GM18951 (cell line): ENCODE results near the gene RIC8B.

Experiments
- POLR2A ChIP-seq: IDR thresholded peaks from 4 replicates; pipeline ENCODE4 v1.6.1; 2011; ENCODE audit warnings: mild to moderate bottlenecking; ENCODE audit not compliant: insufficient read length, insufficient read depth; ENCODE audit errors: extremely low read depth
- in situ Hi-C: fragments of 300-500 bp; cut with MboI; formaldehyde crosslinking; loops from one replicate; pipeline ENCODE4 v1.12.0; 2022; ENCODE audit warnings: low sequenced_read_pairs, mixed read lengths, inconsistent platforms; ENCODE audit not compliant: unreplicated experiment

Gene RIC8B

DNA sequence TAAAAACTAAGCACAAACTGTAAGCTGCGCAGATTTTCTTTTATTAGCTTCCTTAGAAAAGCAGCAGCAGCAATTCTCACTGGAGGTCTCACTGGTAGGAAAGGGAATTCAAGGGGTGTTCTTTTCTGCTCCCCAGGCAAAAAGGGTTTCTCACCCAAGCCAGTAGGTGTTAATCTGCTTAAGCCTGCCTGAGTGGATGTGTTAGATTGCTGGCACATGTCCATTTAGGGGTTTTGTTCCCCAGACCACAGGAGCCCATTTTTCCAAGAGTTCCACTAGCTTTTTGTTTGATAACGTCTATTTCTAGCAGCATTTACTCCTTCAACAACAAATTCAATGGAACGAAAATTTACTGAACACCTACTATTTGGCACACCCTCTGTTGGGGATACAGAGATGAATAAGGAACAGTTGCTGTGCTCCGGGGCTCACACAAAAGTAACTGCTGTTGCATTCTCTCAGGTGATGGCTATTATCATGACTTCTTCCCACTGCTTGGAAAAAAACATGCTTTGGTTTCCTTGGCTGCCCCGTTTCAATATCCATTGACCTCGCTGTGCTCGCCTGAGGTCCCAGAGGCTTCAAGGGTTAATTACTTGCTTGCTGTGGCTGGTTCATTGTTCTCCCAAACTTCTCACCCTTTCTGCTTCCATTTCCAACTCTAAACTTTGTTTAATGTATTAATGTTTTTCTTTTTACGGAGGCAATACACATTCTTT, 31.1 kb upstream of the RIC8B start:
- in situ Hi-C loops, result no loop called here

DNA sequence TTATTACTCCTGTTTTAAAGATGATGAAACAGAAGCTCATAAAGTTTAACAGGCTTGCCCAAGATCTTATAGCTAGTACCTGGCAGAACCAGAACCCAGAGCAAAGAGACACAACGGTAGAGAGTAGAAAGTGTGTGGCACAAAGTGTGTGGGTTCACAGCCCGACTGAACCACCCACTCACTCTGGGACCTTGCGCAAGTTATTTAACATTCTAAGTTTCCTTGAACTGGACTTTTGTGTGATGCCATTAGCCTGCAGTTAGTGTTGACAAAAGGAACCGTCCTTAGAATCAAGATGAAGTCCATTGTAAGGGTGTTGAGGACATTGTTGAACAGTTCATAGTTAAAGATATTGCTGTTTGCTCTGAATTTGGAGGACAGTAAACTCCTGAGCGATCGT, 29.9 kb upstream of the RIC8B start:
- no peak for TF ChIP-seq POLR2A
- in situ Hi-C loops, result no loop called here

More for the DNA sequence above, 31.1 kb upstream of the RIC8B start:
- no peak for TF ChIP-seq POLR2A

DNA sequence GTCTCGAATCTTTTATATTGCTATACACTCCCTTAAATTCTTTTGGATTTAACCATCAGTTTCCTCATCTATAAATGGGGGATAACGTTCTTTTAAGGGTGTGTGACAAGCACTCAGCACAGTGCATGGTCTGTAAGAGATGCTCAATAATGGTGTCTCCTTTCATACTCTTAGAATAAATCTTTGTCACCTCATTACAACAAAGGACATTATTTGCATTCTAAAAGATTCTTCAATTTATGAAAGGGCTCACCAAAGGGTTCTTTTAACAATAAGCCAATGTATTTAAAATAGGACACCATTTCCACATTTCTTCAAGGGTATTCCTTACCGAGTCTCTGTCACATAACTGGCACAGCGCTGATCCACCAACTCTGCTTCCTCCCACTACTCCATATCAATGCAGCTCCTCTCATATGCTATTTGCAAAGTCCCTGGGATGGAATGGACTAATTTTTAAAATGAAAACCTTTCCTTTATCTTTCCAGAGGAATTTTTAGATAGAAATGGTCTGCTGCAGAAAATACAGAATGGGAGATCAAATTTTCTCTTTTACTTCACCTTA, 29.2 kb upstream of the RIC8B start:
- in situ Hi-C loops, result no loop called here
- TF ChIP-seq POLR2A, result no peak

DNA sequence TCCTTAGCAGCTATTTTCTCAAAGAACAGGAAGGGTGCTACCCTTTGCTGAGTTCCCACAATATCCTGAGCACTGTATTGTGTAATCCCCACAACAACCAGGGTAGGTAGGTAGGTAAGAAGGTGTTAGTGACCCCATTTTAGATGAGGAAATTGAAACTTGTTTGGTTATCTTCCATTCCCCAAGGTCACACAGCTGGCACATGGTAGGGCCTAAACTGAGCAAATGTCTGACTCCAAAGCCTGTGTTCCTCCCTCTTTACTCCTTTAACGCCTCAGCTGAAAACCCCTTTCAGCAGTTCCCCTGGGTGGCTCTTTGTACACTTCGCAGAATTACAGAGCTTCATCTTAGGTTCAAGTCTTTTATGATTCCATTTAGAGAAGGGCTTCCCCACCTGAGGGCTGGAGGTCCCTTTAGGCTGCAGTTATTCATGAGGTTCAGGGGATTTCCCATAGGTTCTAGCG, 26.5 kb upstream of the RIC8B start:
- in situ Hi-C loops, result no loop called here
- no peak for TF ChIP-seq POLR2A

DNA sequence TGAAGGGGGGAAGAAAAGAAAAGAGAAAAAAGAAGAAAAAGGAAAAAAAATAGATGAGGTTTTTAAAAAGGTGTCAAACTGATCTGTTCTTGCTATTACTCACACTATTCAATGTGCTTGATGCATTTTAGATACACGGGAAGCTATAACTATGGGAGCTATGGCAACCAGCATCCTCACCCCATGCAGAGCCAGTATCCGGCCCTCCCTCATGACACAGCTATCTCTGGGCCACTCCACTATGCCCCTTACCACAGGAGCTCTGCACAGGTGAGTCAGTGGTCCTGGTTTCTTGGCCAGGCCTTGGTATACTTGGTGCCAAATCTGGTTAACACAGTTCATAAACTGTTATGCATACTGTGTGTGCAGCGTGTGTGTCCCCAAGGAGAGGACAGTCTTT, 24.0 kb upstream of the RIC8B start:
- TF ChIP-seq POLR2A, result no peak
- in situ Hi-C loops, result no loop called here

DNA sequence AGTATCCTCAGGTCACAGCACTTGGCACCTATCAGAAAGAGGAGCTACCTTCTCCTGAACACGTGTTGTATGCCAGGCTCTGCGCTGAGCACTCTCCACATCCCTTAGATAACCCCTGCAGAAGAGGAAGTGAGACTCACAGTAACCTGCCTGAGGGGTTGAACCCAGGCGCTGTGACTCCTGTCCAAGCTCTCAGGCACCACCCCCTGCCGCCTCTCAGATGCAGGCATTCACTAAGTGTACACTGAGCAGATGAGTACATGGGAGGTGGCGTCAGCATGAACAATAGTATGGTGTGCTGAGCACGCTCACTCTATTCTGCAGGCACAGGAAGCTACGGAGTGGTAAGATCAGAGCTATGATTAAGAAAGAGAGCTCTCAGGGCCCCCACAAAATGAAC, 21.0 kb upstream of the RIC8B start:
- in situ Hi-C loops, result no loop called here
- no peak for TF ChIP-seq POLR2A

DNA sequence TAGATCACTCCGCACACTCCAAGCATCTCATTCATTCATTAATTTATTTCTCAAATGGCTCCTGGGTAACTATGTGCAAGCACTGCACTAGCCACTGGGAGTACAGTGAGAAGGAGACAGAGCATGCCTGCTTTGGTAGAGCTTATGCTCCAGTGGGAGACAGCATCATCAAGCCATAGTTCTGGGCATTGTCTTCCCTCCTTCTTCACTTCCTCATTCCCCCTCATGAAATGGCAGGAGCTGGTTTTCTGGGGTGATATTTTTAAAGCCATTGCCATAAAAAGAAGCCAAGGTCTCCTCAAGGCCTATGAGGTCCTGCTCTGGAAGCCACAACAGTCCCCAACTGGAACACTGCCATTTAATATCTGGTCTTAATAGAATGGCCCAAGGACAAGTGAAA, 20.2 kb upstream of the RIC8B start:
- TF ChIP-seq POLR2A, result no peak
- in situ Hi-C loops, result no loop called here

DNA sequence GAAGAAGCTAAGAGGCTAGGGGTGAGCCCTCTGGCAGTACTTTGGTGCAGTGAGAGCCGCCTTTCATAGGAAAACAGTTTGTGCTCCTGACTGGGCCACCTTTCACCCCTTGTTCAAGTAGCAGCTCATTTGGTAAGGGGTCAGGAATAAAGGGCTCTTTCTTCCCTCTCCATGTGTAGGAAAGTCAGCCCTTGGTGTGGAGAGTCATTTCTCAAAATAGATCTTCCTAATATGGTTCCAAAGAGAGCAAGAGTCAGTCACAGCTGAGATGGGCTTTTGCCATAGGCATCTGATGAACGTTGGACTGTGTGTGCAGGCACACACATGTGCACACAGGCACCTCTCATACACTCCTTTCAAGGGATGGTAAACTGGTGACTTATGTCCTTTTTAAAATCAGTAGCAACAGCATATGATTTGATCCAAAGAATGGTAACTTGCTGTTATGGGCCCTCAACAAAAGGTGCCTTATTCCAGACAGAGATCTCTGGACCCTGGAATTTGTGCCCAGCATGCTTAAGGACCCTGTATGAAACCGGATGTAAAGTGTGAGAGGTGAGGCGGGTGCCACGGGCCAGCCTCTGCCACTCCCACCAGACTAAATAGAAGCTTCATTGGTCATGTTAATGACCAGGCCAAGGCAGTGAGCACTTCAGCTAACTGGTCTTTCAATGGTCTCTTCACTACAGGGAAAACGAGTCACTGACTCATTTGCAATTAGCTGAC, 16.7 kb upstream of the RIC8B start:
- in situ Hi-C loops, result no loop called here
- no peak for TF ChIP-seq POLR2A

DNA sequence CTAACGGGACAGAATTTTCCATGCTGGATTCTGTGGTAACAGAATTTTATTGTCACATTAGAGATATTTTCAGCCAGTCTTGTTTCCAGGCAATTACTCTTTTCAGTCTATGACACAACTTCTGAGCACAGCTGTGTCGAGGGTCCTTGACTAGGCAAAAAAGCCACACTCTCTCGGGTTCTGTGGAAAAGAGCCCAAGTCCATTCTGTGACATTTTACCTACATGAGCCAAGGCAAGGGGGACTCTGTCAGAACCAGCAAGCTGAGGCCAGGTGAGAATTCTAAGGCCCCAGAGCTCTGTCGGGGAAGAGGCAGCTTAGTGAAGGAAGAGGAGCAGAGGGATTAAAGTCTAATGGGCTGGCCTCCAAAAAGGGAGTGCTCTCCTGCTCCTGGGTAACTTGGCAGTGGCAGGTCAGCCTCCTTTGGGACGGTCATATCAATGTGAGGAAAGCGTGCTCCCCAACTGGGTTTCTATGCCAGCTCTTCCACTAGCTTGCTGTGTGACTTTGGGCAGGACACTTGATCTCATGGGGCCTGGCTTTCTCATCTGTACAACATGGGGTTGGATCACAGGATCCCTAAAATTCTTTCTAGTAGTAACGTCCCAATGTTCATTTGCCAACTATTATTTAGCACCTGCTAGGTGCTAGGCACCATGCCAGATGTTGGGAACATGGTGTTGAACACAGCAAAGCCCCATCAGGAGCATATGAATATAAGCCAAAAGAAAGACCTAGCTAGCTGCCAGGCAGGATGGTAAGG, 16.0 kb upstream of the RIC8B start:
- in situ Hi-C loops, result no loop called here
- no peak for TF ChIP-seq POLR2A

DNA sequence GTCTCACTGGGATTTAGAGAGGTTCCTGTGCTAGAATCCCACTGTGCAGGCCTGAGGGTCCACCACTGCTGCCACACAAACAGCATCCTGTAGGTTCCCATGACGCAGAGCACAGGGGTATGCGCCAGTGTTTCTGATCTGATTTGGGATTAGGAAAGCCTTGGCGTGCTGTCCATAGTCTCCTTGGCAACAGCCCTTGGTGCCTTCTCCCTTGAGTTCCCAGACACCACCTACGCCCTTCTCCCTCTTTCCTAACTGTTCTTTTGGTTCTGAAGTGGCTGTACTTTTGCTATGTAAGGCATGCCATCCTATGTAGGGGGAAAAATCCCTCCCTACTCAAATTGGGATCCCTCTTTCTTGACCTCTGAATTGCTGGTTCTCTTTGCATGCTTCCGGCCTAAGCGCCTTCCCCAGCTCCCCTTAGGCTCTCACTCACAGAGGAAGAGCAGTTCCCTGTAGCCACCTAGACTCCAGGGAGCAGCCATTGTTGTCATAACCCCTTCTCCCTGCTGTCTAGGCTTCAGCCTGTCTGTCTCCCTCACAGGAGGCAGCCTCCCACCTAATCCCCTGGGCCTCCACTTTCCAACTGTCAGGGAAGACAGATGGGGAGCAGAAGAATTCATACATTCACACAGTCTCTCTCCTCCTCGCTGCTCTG, 14.8 kb upstream of the RIC8B start:
- in situ Hi-C loops, result no loop called here
- TF ChIP-seq POLR2A, result no peak

DNA sequence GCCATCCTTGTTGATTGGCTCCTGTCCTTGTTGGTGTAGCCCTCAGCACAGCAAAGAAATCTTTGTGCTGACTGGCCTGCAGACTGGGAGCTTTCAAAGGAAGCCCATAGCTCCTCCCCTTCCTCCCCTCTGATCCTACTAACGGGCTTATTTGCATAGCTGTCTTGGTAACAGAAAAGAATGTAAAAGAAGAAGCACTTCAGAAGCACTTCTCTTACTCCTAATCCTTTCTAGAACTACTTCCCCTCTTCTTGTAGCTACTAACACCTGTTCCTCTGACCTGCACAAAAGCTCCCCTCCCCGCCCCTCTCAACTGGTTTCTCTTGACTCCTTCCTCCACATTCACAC, 14.3 kb upstream of the RIC8B start:
- peak; percentile 72 for TF ChIP-seq POLR2A
- in situ Hi-C loops, result no loop called here

DNA sequence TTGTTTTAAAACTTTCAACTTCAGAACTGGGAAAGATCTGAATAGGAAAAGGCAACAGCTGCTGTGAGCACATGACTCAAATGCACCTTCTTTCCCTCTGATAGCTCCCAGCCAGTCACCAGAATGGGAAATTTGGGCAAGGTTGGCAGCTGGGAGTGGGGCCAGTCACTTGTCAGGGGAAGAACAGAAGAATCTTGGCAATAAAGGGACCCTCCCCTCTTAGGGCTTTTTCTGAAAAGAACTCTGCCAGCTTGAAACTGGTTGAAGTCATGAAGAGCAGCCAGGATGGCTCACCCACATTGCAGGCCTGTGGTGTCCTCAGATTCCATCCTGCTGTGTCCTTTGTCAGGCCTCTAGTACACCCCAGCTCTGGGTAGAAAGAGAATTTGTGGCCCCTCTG, 10.3 kb upstream of the RIC8B start:
- TF ChIP-seq POLR2A, result no peak
- in situ Hi-C loops, result no loop called here

DNA sequence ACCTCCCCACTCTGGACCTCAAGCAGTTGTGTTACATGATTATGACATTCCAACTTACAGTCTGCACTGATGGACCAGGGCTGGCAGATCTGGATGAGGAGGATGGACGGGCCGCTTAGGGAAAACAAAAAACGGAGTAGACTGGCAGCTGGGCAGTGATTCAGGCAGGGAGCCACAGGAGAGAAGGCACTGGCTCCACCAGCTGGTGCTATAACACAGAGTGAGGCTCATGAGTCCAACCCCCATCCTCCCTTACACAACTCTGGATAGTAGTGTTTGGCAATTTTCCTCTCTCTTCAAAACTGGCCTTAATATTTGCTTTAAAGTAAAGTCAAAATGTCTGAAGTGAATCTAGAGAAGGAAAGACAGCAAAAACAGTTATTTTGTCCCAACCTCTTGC, 9.7 kb upstream of the RIC8B start:
- no peak for TF ChIP-seq POLR2A
- in situ Hi-C loops, result no loop called here

DNA sequence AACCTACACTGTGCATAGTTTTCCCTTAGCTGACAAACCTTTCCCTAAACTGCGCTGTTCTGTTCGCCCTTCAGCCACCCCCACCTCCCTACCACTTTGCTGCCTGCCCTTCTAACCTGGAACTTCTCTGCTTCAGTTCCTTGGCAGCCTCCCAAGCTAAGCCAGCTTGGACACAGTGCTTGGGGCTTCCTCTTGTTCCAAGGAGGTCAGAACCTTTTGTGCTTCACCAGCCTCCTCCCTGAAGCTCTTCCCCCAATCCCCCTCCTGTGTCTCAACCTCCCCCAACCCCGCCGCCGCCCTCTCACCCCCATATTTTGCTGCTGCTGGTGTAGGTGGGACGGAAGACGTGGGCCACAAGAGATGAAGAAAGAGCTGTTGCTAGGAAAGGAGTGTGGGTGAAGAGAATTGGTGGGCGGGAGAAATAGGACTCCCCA, 8.1 kb upstream of the RIC8B start:
- in situ Hi-C loops, result no loop called here
- TF ChIP-seq POLR2A, result no peak
